ENCODE results near the gene HRH1.

Gene HRH1

GRCh38 chr3:11306817-11307589 is 152.7 kb downstream of the HRH1 start:
- FAIRE-seq (no peak), DNase-seq (ENCODE audit: insufficient read length, low spot score) (no peak)

GRCh38 chr3:11307830-11308432 is 153.6 kb downstream of the HRH1 start:
- no peak for FAIRE-seq
- DNase-seq (ENCODE audit: insufficient read length, low spot score) = no peak

DNA sequence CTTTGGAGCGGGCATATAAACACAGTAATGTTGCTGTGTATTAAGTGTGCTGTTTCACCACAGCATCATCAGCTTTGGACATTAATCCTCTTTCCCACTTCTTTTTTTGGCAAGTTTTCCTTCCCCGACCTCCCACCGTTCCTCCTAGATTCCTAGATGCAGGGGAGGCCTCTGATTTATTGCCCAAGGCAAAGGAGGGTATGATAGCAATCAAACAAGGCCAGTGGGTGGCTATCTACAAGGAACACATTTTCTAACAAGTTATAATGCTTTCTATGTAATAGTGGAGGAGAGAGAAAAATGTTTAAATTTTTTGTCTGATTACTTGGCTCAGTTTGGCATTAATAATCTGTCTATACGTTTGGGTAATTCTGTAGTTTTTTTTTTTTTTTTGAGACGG is 156.0 kb downstream of the HRH1 start:
- FAIRE-seq = no peak
- DNase-seq (ENCODE audit: insufficient read length, low spot score) = no peak

GRCh38 chr3:11312166-11312565 is 157.9 kb downstream of the HRH1 start:
- no peak for FAIRE-seq
- no peak for DNase-seq (ENCODE audit: insufficient read length, low spot score)
